Effector CD8-positive, alpha-beta T cell (primary cell): Measurements from ENCODE around the gene MAST4.

Experiments
- DNase-seq: peaks from one replicate; lab custom pipeline; 2025; lab: John Stamatoyannopoulos, UW

The MAST4 gene

DNA sequence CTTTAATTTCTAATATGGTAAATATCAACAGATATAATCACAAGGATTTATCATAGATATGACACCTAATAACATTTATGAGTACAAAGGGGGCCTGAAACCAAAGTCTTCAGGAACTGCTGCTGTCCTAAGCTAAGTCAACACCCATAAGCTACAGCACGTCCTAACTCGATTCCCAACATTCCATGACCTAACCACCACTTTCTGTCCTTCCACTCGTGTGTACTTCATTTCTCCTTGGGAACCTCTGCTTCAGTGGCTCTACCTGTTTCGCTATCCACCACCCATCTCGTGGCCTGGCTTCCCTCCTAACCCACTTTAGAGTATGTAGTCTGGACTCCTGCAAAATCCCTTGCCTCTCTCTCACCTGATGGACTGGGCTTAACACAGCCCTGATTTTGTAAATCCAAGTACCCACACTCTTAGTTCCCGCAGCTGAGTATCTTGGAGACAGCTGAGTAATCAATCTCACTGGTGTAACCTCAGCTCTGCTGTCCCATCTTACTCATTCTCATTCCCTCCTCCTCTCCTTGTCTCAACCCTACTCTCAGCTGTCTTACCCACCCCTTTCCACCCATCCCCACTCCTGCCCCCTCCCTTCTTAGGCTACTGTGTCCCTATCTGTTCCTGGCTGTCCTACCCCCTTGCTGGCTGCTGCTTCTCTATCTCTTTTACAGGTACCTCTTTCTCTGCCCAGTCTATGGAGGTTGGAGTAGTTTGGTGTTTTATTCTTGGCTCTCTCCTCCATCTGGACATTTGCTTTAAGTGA lies 101.8 kb downstream of the MAST4 start:
- no peak for DNase-seq

DNA sequence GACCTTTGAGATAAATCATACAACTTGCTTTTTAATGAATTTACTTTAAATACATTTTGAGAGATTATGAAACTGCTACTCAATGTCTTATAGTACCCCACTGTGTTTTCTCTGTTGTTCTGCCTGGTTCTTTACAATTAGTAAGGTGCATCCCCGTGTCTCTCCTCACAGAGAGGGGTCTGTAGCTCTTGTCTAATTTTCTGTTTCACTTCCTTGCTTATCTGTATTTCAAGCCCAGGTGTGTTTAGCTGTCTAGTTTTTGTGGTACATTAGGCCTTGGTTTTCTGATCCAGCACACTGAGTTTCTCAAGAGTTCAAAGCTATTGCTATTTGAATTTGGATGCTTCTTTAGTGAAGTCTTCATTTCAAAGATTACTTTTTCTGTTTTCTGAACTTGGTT lies 105.1 kb downstream of the MAST4 start:
- DNase-seq: no peak

DNA sequence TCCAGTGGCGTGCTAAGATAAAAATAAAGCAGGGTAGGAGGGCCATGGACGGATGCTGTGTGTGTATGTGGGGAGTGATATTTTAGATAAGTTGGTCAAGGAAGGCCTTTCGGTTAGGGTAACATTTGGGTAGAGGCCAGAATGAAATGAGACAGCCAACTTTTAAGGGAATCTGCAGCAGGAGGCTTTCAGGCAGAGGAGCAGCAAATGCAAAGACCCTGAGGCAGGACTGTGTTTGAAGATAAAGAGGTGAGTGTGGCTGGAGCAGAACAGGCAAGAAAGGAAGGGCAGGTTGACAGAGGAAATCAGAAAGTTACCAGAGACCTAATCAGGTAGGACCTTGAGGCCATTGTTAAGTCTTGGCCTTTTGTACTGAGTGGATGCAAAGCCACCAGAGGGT lies 106.2 kb downstream of the MAST4 start:
- DNase-seq: no peak

DNA sequence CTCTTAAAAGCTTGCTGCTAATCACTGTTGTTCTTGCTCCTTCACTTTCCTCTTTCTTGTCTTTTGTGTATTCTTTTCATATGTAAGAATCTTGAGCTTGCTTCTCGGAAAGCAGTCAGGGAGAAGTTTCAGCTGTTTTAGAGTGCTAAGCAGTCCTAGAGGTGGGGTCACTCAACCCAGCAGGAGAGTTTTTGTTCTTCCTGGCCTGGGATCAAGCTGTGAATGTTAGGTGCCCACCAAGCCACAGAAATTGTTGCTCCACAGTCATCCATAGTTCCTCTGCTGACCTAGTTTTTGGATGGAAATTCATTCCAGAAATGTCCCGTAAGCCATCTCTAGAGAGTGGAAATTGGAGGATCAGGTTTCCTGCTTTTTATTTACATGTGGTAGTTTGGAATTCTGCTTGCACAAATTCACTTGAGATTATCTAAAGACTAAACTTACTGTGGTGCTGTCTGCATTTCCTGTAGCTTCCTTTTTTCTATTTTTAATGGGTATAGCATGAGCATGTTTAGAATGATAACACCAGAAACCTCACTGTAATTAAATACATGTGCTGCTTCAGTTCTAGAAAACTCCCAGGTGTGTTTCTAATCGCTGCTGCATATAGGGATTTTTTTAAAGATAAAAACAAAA lies 108.7 kb downstream of the MAST4 start:
- no peak for DNase-seq

DNA sequence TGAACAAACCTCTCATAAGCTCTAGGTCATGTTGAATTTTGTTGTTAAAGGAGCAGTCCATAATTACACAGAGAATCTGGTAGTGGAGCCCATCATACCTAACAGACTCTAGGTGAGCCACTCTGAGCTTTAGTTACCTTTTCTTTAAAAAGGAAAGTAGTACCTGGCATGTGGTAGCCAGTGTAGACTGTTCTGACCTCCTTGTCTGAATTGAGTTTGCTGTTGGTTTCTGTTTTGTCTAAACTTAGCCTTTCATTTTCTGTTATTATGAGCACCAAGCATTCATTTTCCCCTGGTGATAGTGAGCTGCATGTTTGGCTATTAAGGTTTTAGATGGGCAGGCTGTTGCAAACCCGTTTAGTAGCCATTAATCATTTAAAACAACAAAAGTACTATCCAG lies 112.2 kb downstream of the MAST4 start:
- no peak for DNase-seq

DNA sequence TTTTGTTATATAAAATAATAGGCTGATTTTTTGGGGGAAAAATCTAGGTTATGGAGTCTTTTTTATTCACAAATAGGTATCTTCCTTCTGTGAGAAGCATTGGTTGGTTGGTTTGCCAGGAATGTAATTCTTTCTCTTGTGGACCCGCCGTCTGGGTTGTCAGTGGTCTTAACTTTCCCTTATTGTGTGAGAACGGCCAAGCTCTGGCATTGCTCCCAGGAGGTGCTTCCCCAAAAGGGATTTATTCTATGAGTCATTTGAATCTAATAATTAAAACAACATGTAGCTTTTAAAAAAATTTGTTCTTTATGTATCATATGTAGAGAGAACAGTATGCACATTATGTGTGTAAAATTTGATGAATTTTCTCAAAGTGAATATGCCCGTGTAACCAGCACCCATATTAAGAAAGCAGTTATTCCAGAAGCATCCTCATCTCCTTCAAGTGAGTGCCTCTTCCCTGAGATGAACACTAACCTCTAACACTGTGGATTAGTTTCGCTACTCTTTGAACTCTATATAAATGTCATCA lies 114.4 kb downstream of the MAST4 start:
- no peak for DNase-seq

DNA sequence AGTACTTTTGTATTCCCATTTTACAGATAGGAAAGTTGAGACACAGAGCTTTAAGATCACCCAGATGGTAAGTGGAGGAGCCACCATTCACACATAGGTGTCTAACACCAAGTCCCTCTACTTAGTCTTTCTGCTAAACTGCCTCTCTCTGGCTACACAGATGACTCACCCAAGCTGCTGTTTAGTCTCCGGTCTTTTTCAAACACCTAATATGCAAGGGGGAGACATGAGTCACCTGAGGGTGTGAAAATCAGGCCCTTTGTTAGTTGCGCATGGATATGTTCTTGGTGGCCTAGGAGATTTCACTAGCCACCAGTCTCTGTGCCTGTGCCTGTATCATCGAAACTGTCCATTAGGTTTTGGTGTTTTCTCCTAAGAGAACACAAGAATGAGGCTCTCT lies 117.8 kb downstream of the MAST4 start:
- DNase-seq: no peak

DNA sequence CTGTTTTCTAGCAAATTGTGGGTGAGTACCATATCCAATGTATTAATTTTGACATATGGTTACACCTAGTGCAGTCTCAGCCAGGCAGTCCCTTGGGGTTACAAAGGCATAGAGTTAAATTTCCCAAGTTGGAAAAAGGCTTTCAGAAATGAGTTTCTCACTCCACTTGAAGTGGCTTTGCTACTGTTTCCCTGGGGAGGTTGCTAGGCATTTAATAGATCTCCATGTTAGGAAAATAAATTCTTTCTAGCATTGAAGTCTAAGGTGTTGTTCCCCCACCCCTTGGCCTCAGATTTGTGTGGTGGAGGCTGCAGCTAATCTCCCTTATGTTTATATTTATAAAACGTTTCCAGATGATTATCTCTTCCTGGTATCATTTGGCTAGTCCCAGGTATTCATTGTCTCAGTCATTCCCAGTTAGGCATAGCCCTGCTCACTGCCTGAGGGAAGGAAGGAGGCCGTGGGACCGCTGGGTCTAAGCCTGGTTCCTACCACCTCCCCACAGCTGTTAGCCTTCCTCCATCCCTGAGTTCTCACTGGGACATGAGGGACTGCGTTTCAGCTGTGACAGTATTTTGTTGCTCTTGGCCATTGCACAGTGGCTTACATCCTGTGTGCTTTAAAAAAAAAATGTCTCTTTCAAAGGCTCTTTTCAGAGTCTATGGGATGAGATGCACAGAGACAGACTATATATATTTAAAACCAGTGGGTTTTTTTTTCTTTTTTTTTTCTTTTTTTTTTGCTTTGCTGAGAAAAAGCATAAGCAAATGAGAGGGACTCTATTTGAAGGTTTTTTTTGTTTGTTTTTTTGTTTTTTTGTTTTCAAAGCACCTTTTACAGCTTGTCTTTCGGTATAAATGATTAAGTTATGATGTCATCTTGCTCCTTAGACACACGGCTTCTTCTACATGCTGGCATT lies 121.5 kb downstream of the MAST4 start:
- DNase-seq: no peak

DNA sequence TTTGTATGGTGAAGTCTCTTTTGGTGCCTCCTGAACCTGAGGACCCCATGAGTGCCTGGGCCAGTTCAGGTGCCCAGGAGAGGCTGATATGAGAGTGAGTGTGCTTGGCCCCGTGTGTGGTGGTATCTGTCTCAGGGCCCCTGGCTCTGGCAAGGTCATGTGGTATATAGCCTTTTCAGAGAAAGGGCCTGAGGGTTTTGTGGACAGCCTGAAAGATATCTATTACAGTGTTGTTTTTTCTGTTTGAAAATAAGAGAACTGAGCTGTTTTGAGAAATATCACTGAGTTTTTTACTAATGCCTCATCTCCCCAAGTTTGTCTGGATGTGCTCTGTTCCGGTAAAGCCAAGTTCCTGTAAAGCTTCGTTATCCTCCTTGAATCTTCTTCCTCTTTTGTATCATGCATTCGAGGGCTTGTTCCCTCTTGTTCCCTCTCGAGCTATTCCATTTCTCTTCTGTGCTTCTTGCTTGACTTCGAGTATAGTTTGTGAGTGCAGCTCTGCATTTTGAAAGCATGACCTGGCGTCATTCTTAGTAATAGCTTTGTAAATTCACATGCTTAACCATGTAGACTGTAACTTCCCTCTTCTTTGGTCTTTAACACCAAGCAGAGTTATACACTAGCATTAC lies 122.3 kb downstream of the MAST4 start:
- no peak for DNase-seq

DNA sequence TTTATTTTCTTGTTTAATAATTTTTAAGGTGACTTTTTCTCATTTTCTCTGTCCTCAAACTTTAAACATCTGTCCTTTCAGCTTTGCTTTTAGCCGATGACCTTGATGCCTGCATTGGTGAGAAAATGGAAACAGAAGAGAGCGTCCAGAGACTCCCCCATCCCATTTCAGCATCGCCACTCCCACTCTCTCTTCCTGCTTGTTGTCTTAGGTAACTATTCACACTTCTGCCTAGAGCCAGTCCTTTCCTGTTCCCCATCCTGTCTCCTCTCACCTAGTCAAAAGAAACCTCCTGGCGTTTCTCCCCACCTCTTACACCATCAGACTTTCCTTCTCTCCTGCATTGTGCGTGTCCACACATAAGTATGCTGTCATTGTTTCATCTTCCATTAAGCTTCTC lies 124.6 kb downstream of the MAST4 start:
- no peak for DNase-seq

DNA sequence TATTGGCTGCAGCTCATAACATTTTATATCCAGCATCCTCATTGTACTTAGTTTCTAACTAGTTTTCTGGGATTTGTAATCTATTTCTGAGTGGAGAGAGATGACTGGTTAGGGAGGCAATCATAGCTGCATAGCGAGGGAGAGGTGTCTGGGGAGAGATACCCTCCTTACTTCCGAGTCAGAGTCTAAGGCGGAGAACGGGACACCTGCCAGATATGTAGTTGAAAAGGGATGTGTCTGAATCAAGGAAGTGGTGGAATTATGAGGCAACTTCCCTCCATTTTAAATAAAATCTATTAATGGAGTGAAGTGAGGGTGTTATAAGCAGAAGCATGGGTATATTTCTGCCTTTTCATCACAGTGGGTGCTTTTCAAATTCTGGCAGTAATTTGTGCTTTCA lies 126.5 kb downstream of the MAST4 start:
- no peak for DNase-seq

DNA sequence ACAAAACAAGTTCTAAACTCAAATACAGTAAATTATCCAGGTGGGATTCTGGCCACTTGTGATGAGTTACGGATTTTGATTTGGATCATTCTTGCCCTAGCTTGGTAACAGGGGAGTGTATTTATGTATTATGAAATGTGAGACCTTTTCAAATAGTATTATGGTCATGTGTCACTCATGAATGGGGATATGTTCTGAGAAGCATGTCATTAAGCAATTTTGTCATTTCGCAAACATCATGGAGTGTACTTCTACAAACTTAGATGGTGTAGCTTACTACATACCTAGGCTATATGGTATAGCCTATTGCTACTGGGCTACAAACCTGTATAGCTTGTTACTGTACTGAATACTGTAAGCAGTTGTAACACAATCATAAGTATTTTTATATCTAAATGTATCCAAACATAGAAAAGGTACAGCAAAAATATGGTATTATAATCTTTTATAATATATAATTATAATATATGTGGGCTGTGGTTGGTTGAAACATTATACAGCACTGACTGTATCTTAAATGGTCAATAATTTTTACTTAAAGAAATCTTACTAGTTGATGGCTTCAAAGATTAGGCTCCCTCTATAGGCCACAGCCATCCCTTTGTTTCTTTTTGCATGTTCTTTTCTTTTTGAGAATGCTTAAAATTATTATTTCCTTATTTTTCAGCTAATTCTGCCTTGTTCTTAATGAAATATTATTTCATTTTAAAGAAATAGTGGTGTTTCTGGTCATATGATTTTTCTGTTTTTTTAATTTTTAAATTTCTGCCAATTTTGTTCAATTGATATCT lies 128.4 kb downstream of the MAST4 start:
- DNase-seq: no peak

DNA sequence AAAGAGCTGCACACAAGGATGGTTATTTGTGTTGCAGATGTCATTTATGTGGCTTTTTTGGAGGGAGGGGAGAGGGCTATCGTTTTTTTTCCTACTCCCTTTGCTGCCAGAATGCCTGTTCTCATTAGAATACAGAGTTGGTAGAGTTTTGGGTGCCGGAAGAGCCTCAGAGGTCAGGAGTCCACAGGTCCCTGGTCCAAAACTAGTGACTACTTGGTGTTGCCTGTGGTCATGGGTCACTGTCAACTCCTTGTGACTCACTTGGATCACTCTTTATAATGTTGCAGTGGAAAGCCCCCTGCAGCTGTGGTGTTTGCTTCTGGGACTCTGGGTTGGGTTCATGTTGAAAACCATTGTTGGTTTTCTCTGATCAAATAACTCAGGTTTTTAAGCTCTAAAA lies 131.4 kb downstream of the MAST4 start:
- DNase-seq: no peak

DNA sequence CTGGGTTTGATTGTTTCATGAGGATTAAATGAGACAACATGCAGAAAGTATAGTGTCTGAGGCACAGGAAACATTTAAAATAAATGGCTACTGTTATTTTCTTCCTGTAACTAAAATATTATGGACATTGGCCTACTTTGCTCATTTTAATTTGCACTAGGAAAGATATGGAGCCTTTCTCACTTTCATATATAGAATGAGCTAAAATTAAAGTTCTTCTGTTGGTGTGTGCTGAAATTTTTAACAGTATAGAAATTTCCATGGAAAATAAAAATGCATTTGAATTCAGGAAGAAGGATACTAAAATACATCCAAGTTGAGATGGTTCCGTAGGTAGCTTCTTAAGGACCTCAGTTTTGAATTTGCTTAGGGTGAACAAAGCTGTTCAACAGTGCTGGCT lies 131.9 kb downstream of the MAST4 start:
- DNase-seq: no peak

DNA sequence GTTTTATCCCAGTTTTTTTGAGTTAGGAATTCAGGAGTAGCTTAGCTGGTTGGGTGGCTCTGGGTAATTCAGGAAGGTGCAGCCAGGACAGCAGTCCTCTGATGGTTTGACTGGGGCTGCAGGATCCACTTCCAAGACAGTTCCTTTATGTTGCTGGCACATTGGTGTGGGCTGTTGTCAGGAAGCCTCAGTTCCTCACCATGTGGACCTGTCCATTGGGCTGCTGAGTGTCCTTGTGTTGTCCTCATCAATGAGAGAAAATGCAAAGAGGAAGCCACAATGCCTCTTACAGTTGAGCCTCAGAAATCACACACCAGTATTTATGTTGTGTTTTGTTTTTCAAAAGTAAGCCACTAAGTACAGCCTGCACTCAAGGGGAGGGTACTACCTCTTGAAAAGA lies 140.9 kb downstream of the MAST4 start:
- no peak for DNase-seq

DNA sequence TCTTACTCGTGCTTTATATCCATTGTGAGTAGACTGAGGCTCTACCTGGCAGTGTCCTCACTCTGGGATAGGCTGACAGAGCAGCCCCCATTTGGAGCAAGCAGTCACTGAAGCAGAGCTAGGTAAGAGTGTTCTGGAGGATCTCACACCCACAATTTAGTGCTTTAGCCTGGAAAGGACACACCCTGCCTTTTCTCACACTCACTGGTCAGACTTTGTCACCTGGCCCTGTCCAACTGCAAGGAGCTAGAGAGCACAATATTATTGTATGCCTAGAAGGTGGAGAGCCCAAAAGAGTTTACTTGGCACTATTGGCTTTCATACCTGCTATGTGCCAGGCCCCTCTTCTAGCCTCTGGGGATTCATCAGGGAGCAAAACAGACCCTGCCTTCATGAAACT lies 141.9 kb downstream of the MAST4 start:
- no peak for DNase-seq

DNA sequence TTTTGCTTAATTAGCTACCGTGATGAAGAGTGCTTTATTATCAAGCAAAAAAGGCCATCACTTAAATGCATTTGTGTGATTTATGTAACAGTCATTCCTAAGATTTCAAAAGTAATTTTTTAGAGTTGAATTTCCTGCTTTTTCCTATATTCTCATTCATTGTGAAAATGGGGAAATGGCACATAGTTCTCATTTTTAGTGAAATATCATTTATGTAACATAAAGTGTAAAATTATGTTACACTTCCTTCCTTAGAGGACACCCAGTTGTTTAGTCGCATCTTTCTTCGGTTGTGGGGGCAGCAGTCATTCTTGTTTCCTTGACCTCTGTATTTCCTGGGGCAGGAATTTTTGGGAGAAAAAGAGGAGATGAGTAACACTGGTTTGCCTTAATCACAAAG lies 142.8 kb downstream of the MAST4 start:
- DNase-seq: no peak

DNA sequence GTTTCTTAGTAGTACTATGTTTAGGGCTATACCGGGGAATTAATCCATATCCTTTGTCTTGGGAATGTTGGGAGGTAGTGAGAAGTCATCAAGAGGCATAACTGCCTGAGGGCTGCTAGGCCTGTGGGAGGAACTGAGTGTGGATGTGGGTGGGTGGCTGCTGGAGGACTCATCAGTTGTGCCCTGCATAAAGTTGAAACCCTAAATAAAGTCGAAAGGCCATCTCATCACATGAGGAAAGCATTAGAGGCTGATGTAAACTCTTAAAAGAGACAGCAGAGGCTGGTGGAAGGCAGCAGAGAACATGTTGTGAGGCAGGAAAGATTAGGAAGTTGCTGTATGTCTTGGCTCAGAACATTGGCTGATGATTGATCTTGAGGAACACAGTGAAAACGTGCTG lies 143.8 kb downstream of the MAST4 start:
- DNase-seq: no peak

DNA sequence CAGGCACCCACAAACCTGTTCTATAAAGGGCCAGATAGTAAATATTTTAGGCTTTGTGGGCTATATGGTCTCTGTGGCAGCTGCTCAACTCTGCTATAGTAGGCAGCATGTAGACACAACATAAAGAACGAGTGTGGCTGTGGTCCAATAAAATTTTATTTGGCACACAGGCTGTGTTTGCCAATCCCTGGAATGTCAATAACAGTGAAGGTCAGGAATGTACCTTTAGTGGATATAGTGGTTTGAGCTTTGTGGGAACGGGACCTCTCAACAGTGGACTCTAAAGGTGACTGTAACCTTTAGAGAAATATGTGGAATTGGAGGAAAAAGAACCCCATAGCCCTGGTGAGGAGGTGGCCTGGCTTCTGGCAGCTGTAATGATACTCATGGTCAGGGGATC lies 145.2 kb downstream of the MAST4 start:
- DNase-seq: no peak

DNA sequence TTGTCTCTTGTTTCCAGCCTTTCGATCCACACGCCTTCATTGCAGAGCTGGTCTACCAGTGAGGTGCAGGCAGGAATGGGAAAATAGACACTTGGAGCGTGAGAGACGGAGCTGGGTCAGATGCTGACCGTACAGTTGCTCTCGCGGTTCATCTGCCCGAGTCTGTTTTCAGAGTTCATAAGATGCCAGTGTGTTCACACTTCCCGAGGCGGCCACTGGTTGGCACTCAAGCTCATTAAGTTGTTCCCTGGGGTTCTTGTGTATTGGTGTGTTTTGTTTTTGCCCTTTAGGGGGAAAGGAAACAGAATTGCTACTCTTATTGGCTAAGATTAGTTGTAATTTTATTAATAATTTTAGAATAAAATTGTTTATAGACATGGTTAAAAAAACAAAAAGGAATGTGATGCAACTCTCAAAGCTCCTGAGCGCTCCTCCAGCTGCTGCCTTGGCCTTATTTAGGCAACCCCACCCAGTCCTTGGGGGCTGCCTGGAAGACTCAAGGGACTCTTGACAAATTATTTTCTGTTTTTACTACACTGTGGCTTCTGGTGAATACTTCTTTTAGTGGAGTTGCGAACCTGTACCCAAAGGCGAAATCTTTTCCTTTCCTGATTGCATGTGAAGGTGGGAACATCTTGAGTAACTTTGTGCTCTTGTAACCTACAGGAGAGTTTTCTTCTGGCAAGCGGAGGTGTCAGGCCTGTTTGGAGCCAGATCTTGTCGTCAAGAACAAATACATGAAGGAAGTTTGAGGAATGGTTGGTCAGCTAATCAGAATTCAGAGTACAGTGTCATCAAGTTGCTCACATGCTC lies 146.1 kb downstream of the MAST4 start:
- DNase-seq: no peak

DNA sequence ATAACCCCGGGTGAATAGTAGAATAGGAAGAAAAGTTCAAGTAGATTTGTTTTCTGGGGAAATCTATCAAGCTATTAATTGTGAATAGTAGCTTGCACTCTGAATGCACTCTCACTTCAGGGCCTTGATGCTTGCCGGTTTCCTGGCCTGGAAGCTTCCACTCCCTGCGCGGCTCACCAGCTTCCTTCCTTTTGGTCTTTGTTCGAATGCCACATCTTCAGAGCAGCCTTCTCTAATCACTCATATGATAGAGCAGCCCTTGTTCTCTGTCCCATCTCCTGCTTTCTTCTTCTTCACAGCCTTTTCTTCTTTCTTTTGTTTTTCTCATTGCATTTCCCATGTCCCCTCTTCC lies 146.7 kb downstream of the MAST4 start:
- DNase-seq: no peak
